ENCODE results near the gene CACNB1.
A peak's percentile ranks its signal among the peaks of the same experiment; 100 is the strongest.

The CACNB1 gene

GRCh38 chr17:39218906-39219305, 21.4 kb upstream of the CACNB1 start:
- TF ChIP-seq POLR2A (IDR thresholded peaks at IDR 0.05; ENCODE audit: extremely low read depth, insufficient read length), result no peak
- no peak for TF ChIP-seq MYC (IDR thresholded peaks at IDR 0.05; ENCODE audit: low read depth, low read length)
- TF ChIP-seq CTCF (IDR thresholded peaks at IDR 0.05; ENCODE audit: low read depth, low read length), result no peak
- TF ChIP-seq, protein P1, sequence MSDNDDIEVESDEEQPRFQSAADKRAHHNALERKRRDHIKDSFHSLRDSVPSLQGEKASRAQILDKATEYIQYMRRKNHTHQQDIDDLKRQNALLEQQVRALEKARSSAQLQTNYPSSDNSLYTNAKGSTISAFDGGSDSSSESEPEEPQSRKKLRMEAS (IDR thresholded peaks at IDR 0.05; ENCODE audit: low read depth, low read length), result no peak
- no peak overlapping the region for H3K4me3 ChIP-seq (ENCODE audit: low read depth, low read length)
- no peak for DNase-seq (ENCODE audit: low read depth)

DNA sequence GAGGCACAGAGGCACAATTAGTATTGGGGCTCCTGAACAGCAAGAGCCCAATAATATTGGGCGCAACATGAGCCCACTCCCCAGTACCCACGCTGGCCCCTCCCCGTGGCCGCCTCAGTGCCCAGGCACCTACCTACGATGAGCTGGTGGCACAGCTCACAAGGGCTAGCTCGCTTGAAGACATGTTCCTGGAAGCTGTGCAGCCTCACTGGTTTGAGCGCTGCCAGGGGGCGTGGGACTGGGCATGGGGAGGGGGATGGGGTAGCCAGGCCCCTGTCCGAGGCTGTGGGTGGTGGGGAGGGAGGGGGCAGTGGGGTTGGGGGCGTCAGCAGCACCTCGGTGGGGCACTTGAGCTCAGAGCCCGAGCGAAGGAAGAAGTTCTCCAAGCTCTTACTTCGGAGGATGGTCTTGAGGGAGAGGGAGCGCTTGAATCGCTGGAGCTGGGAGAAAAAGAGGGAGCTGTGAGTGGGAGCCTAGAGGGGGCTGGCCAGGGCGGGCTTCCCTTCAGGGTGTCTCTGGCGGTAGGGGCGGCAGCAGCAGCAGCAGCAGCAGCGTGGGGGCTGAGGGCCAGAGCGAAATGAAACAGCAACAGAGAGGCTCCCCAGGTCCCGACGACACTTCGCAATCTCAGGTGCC, 20.4 kb upstream of the CACNB1 start:
- no peak for DNase-seq (ENCODE audit: low read depth)
- no peak overlapping the region for H3K4me3 ChIP-seq (ENCODE audit: low read depth, low read length)
- TF ChIP-seq, protein P1 (IDR thresholded peaks at IDR 0.05; ENCODE audit: low read depth, low read length), result no peak
- TF ChIP-seq CTCF (IDR thresholded peaks at IDR 0.05; ENCODE audit: low read depth, low read length) (no peak), MYC (IDR thresholded peaks at IDR 0.05; ENCODE audit: low read depth, low read length) (no peak), POLR2A (IDR thresholded peaks at IDR 0.05; ENCODE audit: extremely low read depth, insufficient read length) (no peak)

DNA sequence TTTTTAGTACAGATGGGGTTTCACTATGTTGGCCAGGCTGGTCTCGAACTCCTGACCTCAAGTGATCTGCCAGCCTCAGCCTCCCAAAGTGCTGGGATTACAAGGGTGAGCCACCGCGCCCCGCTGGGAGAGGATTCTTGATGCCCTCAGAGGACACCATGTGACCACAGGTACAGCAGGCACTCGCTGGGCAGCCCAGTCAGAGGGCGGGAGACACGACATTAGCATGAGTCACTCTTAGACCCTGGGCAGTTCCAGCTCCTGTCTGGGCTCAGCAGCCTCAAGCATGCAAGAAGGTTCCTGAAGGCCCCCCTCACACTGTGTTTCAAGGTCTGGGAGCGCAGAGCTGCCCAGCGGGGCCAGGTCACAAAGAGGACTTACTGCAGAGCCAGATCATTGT, 16.4 kb upstream of the CACNB1 start:
- no peak for TF ChIP-seq POLR2A (IDR thresholded peaks at IDR 0.05; ENCODE audit: extremely low read depth, insufficient read length)
- no peak for TF ChIP-seq CTCF (IDR thresholded peaks at IDR 0.05; ENCODE audit: low read depth, low read length)
- TF ChIP-seq MYC (IDR thresholded peaks at IDR 0.05; ENCODE audit: low read depth, low read length), result no peak
- TF ChIP-seq, protein P1 (IDR thresholded peaks at IDR 0.05; ENCODE audit: low read depth, low read length), result no peak
- no peak overlapping the region for H3K4me3 ChIP-seq (ENCODE audit: low read depth, low read length)
- peak; percentile 79 for DNase-seq (ENCODE audit: low read depth)

- TF ChIP-seq POLR2A (IDR thresholded peaks at IDR 0.05; ENCODE audit: extremely low read depth, insufficient read length), result no peak
- no peak for TF ChIP-seq CTCF (IDR thresholded peaks at IDR 0.05; ENCODE audit: low read depth, low read length)
- TF ChIP-seq MYC (IDR thresholded peaks at IDR 0.05; ENCODE audit: low read depth, low read length), result no peak
- TF ChIP-seq, protein P1 (IDR thresholded peaks at IDR 0.05; ENCODE audit: low read depth, low read length), result no peak
Measured at GRCh38 chr17:39212841-39213480, 15.5 kb upstream of the CACNB1 start.

GRCh38 chr17:39212195-39212810, 14.8 kb upstream of the CACNB1 start:
- DNase-seq (ENCODE audit: low read depth), result no peak
- TF ChIP-seq MYC (IDR thresholded peaks at IDR 0.05; ENCODE audit: low read depth, low read length), result no peak
- no peak for TF ChIP-seq POLR2A (IDR thresholded peaks at IDR 0.05; ENCODE audit: extremely low read depth, insufficient read length)
- TF ChIP-seq, protein P1 (IDR thresholded peaks at IDR 0.05; ENCODE audit: low read depth, low read length), result no peak
- no peak for TF ChIP-seq CTCF (IDR thresholded peaks at IDR 0.05; ENCODE audit: low read depth, low read length)
- H3K4me3 ChIP-seq (ENCODE audit: low read depth, low read length), result no peak overlapping the region

More at GRCh38 chr17:39212841-39213480, 15.5 kb upstream of the CACNB1 start:
- no peak overlapping the region for H3K4me3 ChIP-seq (ENCODE audit: low read depth, low read length)
- DNase-seq (ENCODE audit: low read depth), result no peak

All from NB4 (cell line).